Lower leg skin (tissue), 4 donors: ENCODE results near the gene OSTM1. TPM values are rescaled to one million over a fixed set of nuclear protein-coding genes. Genes with fewer than 3 reads are reported as not detected.
"Not testable (repeated sequence)": the region's sequence is repeated elsewhere in the genome, so short reads cannot be mapped to it uniquely, and the experiment has no call there.

ENCODE experiments used
- DNase-seq, 2 donors: peaks; one replicate each; pipeline ENCODE4 v3.0.0-alpha.2; 2019; ENCODE audit warnings: low spot score in 2 of 2
- H3K4me3 ChIP-seq: fragments of 200-600 bp; sonication (generic); 2 replicates; pipeline ENCODE4 v1.5.1; 2017; ENCODE audit warnings: mild to moderate bottlenecking, low read depth; ENCODE audit not compliant: poor library complexity, severe bottlenecking
- POLR2A ChIP-seq, 2 donors: fragments of 450-650 bp; IDR thresholded peaks; one replicate each; pipeline ENCODE4 v1.6.1; 2016 to 2017; ENCODE audit warnings: antibody characterized with exemption in 2 of 2, mild to moderate bottlenecking in 1 of 2, moderate library complexity in 1 of 2
- WGBS, 2 donors: methylation state at CpG; one replicate each; pipeline ENCODE4 v1.1.5; 2018; 5-methylcytosine and 5-hydroxymethylcytosine counted together
- intact Hi-C: fragments of 100-400 bp; cut with DNase I; formaldehyde crosslinking; loops from one replicate; pipeline ENCODE4 v1.15.0; 2023; ENCODE audit warnings: low total_unique reads
- total RNA-seq, 4 donors: library from RNA; depleted of rRNA; stranded (reverse); fragments of >200 nt; gene quantifications; one replicate each; pipeline ENCODE4 v1.1.0, GENCODE V29; 2016
- TF ChIP-seq, protein P1 (sequence below), 3 donors: fragments of 450-650 bp; IDR thresholded peaks; one replicate each; pipeline ENCODE4 v1.5.1; 2016; ENCODE audit warnings: antibody characterized with exemption in 3 of 3, mild to moderate bottlenecking in 3 of 3, moderate library complexity in 2 of 3

OSTM1 gene
- total RNA-seq, 4 donors from 2014 or later = 21.0 to 134 (median 61.6) TPM

DNA sequence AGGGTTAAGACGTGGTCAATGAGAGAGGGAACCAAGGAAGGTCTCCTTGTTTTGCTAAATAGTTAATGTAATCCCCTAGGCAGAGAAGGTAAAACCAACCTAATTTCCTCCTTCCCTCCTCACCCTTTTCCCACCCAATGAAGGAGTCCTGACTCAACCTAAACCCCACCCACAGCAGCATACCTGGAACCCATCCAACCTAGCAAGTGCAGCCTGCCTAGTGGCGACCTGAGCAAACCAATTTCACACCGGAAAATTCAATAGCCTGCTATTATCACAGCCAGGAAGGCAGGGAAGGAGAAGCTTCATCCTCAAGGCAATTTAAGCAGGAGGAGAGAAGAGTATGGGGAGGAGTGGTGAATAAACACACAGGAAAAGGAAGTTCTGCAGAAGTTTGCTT, 46.9 kb downstream of the OSTM1 start:
- DNase-seq = no peak
- intact Hi-C loops = no loop called here
- TF ChIP-seq, protein P1, sequence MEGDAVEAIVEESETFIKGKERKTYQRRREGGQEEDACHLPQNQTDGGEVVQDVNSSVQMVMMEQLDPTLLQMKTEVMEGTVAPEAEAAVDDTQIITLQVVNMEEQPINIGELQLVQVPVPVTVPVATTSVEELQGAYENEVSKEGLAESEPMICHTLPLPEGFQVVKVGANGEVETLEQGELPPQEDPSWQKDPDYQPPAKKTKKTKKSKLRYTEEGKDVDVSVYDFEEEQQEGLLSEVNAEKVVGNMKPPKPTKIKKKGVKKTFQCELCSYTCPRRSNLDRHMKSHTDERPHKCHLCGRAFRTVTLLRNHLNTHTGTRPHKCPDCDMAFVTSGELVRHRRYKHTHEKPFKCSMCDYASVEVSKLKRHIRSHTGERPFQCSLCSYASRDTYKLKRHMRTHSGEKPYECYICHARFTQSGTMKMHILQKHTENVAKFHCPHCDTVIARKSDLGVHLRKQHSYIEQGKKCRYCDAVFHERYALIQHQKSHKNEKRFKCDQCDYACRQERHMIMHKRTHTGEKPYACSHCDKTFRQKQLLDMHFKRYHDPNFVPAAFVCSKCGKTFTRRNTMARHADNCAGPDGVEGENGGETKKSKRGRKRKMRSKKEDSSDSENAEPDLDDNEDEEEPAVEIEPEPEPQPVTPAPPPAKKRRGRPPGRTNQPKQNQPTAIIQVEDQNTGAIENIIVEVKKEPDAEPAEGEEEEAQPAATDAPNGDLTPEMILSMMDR (IDR thresholded peaks at IDR 0.05) = no peak
- TF ChIP-seq POLR2A (IDR thresholded peaks at IDR 0.05) = no peak

DNA sequence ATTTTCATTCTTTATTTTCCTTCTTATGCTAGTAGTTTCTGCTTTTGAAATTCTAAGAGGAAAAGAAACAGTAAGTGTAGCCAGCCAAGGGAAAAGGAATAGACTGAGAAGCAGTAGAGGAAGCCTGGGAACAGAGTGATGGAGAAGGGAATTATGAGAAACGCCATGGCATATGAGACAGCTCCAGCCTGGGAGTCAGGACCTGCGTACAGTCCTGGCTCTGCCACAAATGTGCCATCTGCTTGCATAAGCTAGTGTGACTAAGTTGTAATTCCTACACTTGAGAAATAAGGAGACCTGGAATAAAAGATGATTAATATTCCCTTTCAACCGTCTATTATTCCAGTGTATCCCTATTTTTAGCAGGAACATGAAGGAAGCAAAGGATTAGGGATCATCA, 47.5 kb downstream of the OSTM1 start:
- WGBS, 2 donors = 72 to 75% methylated on average over 3 of the region's 3 CpGs
- TF ChIP-seq, protein P1 (IDR thresholded peaks at IDR 0.05) = no peak
- TF ChIP-seq POLR2A (IDR thresholded peaks at IDR 0.05) = no peak
- intact Hi-C loops = no loop called here
- no peak for DNase-seq
- H3K4me3 ChIP-seq = no peak overlapping the region

More for the DNA sequence above, 46.9 kb downstream of the OSTM1 start:
- 57 to 73% methylated on average over 3 of the region's 3 CpGs for WGBS, 2 donors
- H3K4me3 ChIP-seq = no peak overlapping the region

DNA sequence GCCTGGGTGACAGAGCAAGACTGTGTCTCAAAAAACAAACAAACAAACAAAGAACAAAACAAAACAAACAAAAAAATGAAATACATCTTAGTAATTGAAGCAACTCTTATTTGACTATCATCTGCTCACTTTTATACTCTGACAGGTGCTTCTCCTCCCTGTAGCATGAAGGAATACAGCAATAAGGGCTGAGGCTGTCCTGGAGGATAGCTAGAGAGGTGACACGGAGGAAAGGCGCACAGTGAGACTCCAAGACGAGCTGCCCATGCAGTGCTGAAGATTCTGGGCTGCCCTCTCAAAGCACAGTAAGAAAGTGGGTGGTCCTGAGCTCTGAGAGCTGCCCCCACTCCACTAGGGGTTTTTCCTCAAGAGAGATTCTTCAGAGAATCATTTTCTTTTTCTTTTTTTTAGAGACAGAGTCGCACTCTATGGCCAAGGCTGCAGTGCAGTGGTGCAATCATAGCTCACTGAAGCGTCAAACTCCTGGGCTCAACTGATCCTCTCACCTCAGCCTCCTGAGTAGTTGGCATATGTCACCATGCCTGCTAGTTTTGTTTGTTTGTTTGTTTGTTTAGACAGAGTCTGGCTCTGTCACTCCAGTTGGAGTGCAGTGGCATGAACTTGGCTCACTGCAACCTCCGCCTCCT, 50.0 kb downstream of the OSTM1 start:
- TF ChIP-seq, protein P1 (IDR thresholded peaks at IDR 0.05) = no peak
- TF ChIP-seq POLR2A (IDR thresholded peaks at IDR 0.05) = no peak
- 91 to 92% methylated on average over 6 of the region's 6 CpGs for whole genome bisulfite sequencing, 2 donors
- intact Hi-C loops = no loop called here
- no peak for DNase-seq
- H3K4me3 ChIP-seq = no peak overlapping the region

DNA sequence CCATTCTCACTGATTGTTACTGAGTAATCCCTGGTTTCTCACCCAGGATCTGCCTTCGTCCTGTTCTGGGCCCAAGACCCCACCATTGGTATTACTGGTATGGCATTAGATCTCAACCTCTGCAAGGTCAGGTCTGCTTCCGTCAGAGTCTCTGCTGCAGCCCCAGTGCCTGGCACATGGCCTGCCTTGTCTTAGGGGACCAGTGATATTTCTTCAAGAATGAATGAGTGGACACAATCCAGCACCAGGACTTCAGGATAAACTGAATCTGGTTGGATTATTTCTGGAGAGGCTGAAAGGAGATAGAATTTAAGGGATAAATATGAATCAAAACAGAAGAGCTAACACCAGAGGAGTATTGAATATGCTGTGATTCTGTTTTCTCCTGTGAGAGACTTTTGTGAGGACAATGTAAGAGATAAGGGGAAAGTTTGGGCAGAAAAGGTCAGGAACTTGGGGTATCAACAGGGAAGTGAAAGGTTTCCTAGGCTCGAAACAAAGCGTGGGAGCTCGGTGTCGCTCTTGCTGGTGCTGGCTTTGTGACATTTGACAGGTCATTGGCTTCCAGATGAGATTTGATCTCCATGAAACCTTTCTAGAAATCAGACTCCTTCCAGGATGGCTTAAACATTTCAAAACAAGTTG, 53.9 kb downstream of the OSTM1 start:
- DNase-seq = no peak
- intact Hi-C loops = no loop called here
- TF ChIP-seq POLR2A (IDR thresholded peaks at IDR 0.05) = no peak
- TF ChIP-seq, protein P1 (IDR thresholded peaks at IDR 0.05) = no peak
- no peak overlapping the region for H3K4me3 ChIP-seq
- WGBS, 2 donors = 90 to 93% methylated on average over 6 of the region's 6 CpGs

DNA sequence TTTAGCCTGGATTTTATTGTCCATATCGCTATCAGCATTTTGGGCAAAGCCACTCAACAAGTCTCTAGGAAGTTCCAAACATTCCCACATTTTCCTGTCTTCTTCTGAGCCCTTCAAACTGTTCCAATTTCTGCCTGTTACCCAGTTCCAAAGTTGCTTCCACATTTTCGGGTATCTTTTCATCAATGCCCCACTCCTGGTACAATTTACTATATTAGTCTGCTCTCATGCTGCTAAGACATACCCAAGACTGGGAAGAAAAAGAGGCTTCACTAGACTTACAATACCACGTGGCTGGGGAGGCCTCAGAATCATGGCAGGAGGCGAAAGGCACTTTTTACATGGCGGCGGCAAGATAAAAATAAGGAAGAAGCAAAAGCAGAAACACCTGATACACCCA, 58.3 kb downstream of the OSTM1 start:
- intact Hi-C loops, DNase-seq, H3K4me3 ChIP-seq: not testable (repeated sequence)
- 90 to 93% methylated on average over 6 of the region's 6 CpGs for WGBS, 2 donors

DNA sequence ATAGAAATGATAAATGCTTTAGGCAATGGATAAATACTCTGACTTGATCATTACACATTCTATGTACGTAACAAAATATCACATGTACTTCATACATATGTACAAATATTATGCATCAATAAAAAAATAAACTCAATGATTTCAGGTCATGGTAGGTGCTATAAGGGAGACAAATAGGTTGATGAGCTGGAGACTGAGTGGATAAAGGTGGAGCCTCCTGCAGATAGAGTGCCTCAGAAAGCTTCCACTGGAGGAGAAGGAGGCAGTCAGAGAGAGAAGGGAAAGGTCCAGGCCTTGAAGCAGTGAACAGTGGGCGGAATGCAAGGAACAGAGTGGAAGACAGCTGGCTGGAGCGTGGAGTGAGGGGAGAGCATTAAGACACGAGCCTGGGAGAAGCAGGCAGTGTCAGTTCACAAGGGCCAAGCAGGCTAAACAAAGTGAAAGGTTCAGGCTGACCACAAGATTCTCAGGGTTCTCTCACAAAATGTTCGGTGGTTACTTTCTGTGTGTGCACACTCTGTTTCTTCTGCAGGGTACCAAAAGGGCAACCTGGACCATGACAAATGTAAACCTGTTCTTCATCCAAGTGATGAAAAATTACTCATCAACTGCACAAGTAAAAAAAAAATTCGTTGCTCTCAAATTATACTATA, 60.6 kb downstream of the OSTM1 start:
- 67 to 81% methylated on average over 6 of the region's 6 CpGs for WGBS, 2 donors
- no peak overlapping the region for H3K4me3 ChIP-seq
- no peak for DNase-seq
- intact Hi-C loops = no loop called here
- TF ChIP-seq POLR2A (IDR thresholded peaks at IDR 0.05) = no peak
- TF ChIP-seq, protein P1 (IDR thresholded peaks at IDR 0.05) = no peak
